Hepatocyte (in vitro differentiated cells): ENCODE measurements around the gene PRB4.

Experiments
- EZH2 ChIP-seq: fragments of 200-600 bp; sonication (generic); IDR thresholded peaks from 2 replicates; pipeline ENCODE4 v1.6.1; 2016; ENCODE audit warnings: antibody characterized with exemption, mild to moderate bottlenecking, borderline replicate concordance
- TF ChIP-seq, protein P1 (sequence below): fragments of 200-600 bp; sonication (generic); IDR thresholded peaks from 2 replicates; pipeline ENCODE4 v1.5.1; 2016; ENCODE audit warnings: antibody characterized with exemption, mild to moderate bottlenecking; ENCODE audit not compliant: poor library complexity

DNA sequence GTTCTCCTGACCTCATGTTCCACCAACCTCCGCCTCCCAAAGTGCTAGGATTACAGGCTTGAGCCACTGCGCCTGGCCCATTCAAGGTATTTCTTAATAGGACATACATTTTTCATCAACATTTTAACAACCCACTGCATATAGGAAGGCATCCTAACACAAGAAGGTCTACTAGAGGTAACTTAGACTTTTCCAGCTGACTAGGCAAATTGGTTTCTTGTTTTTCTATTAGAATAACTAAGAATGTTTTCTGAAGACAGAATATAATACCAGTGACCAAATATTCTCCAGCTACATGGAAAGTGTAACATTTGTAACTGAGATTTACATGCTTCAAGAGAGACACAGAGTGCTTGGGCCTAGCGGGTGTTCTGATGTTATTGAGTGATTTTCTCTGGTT is 14.2 kb upstream of the PRB4 start:
- TF ChIP-seq, protein P1, sequence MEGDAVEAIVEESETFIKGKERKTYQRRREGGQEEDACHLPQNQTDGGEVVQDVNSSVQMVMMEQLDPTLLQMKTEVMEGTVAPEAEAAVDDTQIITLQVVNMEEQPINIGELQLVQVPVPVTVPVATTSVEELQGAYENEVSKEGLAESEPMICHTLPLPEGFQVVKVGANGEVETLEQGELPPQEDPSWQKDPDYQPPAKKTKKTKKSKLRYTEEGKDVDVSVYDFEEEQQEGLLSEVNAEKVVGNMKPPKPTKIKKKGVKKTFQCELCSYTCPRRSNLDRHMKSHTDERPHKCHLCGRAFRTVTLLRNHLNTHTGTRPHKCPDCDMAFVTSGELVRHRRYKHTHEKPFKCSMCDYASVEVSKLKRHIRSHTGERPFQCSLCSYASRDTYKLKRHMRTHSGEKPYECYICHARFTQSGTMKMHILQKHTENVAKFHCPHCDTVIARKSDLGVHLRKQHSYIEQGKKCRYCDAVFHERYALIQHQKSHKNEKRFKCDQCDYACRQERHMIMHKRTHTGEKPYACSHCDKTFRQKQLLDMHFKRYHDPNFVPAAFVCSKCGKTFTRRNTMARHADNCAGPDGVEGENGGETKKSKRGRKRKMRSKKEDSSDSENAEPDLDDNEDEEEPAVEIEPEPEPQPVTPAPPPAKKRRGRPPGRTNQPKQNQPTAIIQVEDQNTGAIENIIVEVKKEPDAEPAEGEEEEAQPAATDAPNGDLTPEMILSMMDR: no peak
- no peak for TF ChIP-seq EZH2
